A673 (cell line): ENCODE results near the gene SLC43A3. TPM values are rescaled to one million over a fixed set of nuclear protein-coding genes. Genes with fewer than 3 reads are reported as not detected.

ENCODE experiments used
- BruUV-seq: library from RNA; stranded (reverse); fragments of 400-500 nt; replicated peaks from 2 replicates; lab custom pipeline; 2021; lab: Mats Ljungman, UMichigan
- CTCF ChIA-PET: fragments of 300-600 bp; sonication (Branson Sonifier 250); formaldehyde crosslinking; loops from one replicate; lab custom pipeline; 2022; ENCODE audit warnings: antibody characterized with exemption; lab: Charles Lee
- POLR2A ChIA-PET: fragments of 300-600 bp; sonication (Branson Sonifier 250); formaldehyde crosslinking; loops from one replicate; lab custom pipeline; 2022; ENCODE audit warnings: antibody characterized with exemption; ENCODE audit not compliant: low non-redundant PET; lab: Charles Lee
- DNase-seq: peaks from one replicate; pipeline ENCODE4 v3.0.0-alpha.2; 2015; ENCODE audit warnings: low spot score
- H3K27ac ChIP-seq: fragments of 200-600 bp; sonication (generic); 2 replicates; pipeline ENCODE4 v1.5.1; 2016; ENCODE audit warnings: mixed run types, low read depth, mild to moderate bottlenecking, mixed read lengths, antibody characterized with exemption, low read length; ENCODE audit not compliant: poor library complexity, severe bottlenecking
- H3K27me3 ChIP-seq: fragments of 200-600 bp; sonication (generic); replicated peaks from 2 replicates; pipeline ENCODE4 v1.6.1; 2017; ENCODE audit warnings: mixed run types, low read depth, mild to moderate bottlenecking, mixed read lengths, antibody characterized with exemption, low read length; ENCODE audit not compliant: insufficient read depth, poor library complexity
- H3K36me3 ChIP-seq: fragments of 200-600 bp; sonication (generic); 2 replicates; pipeline ENCODE4 v1.6.1; 2016; ENCODE audit warnings: mixed run types, mild to moderate bottlenecking, mixed read lengths, antibody characterized with exemption, low read length; ENCODE audit not compliant: insufficient read depth, poor library complexity, severe bottlenecking
- H3K4me1 ChIP-seq: fragments of 200-600 bp; sonication (generic); 2 replicates; pipeline ENCODE4 v1.6.1; 2017; ENCODE audit warnings: mixed run types, mild to moderate bottlenecking, mixed read lengths, antibody characterized with exemption, low read length; ENCODE audit not compliant: insufficient read depth, poor library complexity, severe bottlenecking
- H3K4me3 ChIP-seq: fragments of 200-600 bp; sonication (generic); 2 replicates; pipeline ENCODE4 v1.5.1; 2016; ENCODE audit warnings: low read depth, mixed run types, mild to moderate bottlenecking, mixed read lengths, low read length; ENCODE audit not compliant: poor library complexity, severe bottlenecking
- H3K9me3 ChIP-seq: fragments of 200-600 bp; sonication (generic); 2 replicates; pipeline ENCODE4 v1.6.1; 2016; ENCODE audit warnings: mixed run types, low read depth, mild to moderate bottlenecking, mixed read lengths, antibody characterized with exemption, low read length; ENCODE audit not compliant: poor library complexity, severe bottlenecking
- EZH2 ChIP-seq: fragments of 200-600 bp; sonication (generic); IDR thresholded peaks from 2 replicates; pipeline ENCODE4 v1.6.1; 2017; ENCODE audit warnings: borderline replicate concordance, low read depth, mild to moderate bottlenecking, mixed read lengths, antibody characterized with exemption, low read length; ENCODE audit not compliant: poor library complexity, severe bottlenecking
- intact Hi-C: fragments of 100-400 bp; cut with micrococcal nuclease; formaldehyde crosslinking; loops from one replicate; pipeline ENCODE4 v1.10.0; 2022; ENCODE audit not compliant: unreplicated experiment
- total RNA-seq: library from RNA; stranded (reverse); gene quantifications from 2 replicates; pipeline ENCODE4 v1.2.3, GENCODE V29; 2021
- TF ChIP-seq, protein P1 (sequence below): fragments of 300-800, 200-600 bp; sonication (generic); conservative IDR thresholded peaks from 2 replicates; pipeline ENCODE4 v1.5.1; 2017; ENCODE audit warnings: low read depth, mild to moderate bottlenecking, antibody characterized with exemption, low read length, moderate library complexity, mixed read lengths

The SLC43A3 gene
- total RNA-seq, 1 experiment from 2014 or later, result 142 TPM

GRCh38 chr11:57475191-57475590, 48.3 kb upstream of the SLC43A3 start:
- H3K9me3 ChIP-seq, result no peaks in the 10 kb centered on the region
- TF ChIP-seq EZH2, result no peak
- TF ChIP-seq, protein P1, sequence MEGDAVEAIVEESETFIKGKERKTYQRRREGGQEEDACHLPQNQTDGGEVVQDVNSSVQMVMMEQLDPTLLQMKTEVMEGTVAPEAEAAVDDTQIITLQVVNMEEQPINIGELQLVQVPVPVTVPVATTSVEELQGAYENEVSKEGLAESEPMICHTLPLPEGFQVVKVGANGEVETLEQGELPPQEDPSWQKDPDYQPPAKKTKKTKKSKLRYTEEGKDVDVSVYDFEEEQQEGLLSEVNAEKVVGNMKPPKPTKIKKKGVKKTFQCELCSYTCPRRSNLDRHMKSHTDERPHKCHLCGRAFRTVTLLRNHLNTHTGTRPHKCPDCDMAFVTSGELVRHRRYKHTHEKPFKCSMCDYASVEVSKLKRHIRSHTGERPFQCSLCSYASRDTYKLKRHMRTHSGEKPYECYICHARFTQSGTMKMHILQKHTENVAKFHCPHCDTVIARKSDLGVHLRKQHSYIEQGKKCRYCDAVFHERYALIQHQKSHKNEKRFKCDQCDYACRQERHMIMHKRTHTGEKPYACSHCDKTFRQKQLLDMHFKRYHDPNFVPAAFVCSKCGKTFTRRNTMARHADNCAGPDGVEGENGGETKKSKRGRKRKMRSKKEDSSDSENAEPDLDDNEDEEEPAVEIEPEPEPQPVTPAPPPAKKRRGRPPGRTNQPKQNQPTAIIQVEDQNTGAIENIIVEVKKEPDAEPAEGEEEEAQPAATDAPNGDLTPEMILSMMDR, result no peak
- no peak overlapping the region for H3K27ac ChIP-seq
- POLR2A ChIA-PET, result no interaction called here
- BruUV-seq, result no TSS peak
- H3K36me3 ChIP-seq, result no peaks in the 10 kb centered on the region
- intact Hi-C loops, result no loop called here
- H3K27me3 ChIP-seq, result peaks cover 4% of the 10 kb centered on the region
- CTCF ChIA-PET, result interaction anchor here (1.4 kb wide), 1 partner anchor 17 kb away, joined by 3 read pairs; no protein-coding TSS in a partner anchor
- H3K4me1 ChIP-seq, result peaks cover 24% of the 10 kb centered on the region
- no peak for DNase-seq
- H3K4me3 ChIP-seq, result no peak overlapping the region

DNA sequence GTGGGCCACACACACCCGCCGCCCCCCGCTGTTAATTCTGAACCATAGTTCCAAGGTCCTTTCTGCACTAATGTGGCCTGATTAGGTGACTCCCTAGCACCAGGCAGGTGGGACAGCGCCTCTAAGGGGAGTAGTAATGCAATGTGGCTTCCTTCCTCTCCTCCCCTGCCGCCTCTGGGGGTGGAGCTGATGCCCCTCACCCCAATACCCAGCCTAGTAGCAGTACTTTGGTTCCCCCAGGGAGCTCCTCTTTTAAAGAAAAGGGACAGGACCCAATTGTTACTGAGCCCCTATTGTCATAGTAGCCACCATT, 47.8 kb upstream of the SLC43A3 start:
- DNase-seq, result no peak
- no peaks in the 10 kb centered on the region for H3K9me3 ChIP-seq
- ChIA-PET CTCF (interaction anchor here (1.4 kb wide), 1 partner anchor 16 kb away, joined by 3 read pairs; no protein-coding TSS in a partner anchor), POLR2A (no interaction called here)
- H3K4me1 ChIP-seq, result peaks cover 24% of the 10 kb centered on the region
- intact Hi-C loops, result no loop called here
- H3K4me3 ChIP-seq, result no peak overlapping the region
- no peaks in the 10 kb centered on the region for H3K36me3 ChIP-seq
- peaks cover 4% of the 10 kb centered on the region for H3K27me3 ChIP-seq
- no peak overlapping the region for H3K27ac ChIP-seq
- TF ChIP-seq, protein P1, result no peak
- no peak for TF ChIP-seq EZH2
- no TSS peak for BruUV-seq

DNA sequence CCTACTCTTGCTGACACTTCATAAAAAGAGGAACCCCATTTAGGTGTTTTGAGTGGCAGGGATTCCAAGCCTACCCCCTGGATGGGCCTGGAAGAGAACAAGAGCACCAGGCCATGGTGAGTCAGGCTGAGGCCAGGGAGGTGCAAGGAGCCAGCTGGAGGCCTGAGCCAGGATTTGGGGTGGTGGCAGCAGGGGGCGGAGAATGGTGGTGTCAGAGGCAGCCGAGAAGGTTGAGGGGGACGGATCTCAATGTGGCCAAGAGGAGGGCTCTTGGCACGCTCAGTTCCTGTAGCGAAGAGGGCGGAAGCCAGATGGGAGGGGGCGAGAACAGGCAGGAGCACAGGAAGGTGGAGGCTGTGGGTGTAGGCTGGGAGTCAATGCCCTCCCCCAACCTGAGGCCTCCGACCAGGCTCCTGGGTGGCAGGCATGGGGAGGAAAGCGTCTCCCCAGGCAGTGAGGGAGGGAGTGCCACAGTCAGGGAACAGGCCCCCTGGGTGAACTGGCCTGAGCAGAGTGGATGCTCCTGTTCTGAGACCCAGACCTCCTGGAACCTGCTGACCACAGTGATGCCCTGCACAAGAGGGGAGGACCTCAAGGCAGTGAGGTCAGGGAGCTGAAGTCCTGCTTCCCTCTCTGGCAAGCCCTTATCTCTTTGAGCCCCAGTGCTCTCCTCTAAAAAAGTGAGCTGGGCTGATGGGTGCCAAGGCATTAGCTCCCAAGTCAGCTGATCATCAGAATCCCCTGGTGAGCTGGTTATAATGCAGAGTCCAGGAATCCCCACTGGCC, 47.3 kb upstream of the SLC43A3 start:
- no TSS peak for BruUV-seq
- ChIA-PET CTCF (interaction anchor here (1.4 kb wide), 1 partner anchor 16 kb away, joined by 3 read pairs; no protein-coding TSS in a partner anchor), POLR2A (no interaction called here)
- no peaks in the 10 kb centered on the region for H3K9me3 ChIP-seq
- TF ChIP-seq, protein P1, result no peak
- TF ChIP-seq EZH2, result no peak
- peaks cover 4% of the 10 kb centered on the region for H3K27me3 ChIP-seq
- peaks cover 24% of the 10 kb centered on the region for H3K4me1 ChIP-seq
- no peaks in the 10 kb centered on the region for H3K36me3 ChIP-seq
- no peak overlapping the region for H3K27ac ChIP-seq
- DNase-seq, result no peak
- no peak overlapping the region for H3K4me3 ChIP-seq
- intact Hi-C loops, result no loop called here
